ENCODE results near the gene MYO7A. TPM values are rescaled to one million over a fixed set of nuclear protein-coding genes. Genes with fewer than 3 reads are reported as not detected.

MYO7A gene
- total RNA-seq, 1 experiment from 2014 or later = 3.5 TPM

GRCh38 chr11:77158041-77158695, 30.1 kb downstream of the MYO7A start:
- no peaks in the 10 kb centered on the region for H3K9me2 ChIP-seq (ENCODE audit: insufficient read depth)
- H3K27ac ChIP-seq = no peak overlapping the region

GRCh38 chr11:77159219-77159936, 31.3 kb downstream of the MYO7A start:
- no peak for DNase-seq
- Histone ChIP-seq H4K20me1 (ENCODE audit: insufficient read depth) (no peaks in the 10 kb centered on the region), H3K4me3 (no peak overlapping the region), H3K9me3 (ENCODE audit: insufficient read depth, low read depth) (no peaks in the 10 kb centered on the region), H3K27ac (no peak overlapping the region), H3K9me2 (ENCODE audit: insufficient read depth) (no peaks in the 10 kb centered on the region), H3K4me1 (replicated peaks; ENCODE audit: insufficient read depth) (no peaks in the 10 kb centered on the region), H3F3A (ENCODE audit: insufficient read depth, low read depth) (no peaks in the 10 kb centered on the region), H3K79me2 (ENCODE audit: low read depth) (no peaks in the 10 kb centered on the region), H3K27me3 (ENCODE audit: insufficient read depth, low read depth) (peaks cover 78% of the 10 kb centered on the region), H3K4me2 (no peak overlapping the region), H2AFZ (no peak overlapping the region), H3K36me3 (ENCODE audit: low read depth) (no peaks in the 10 kb centered on the region)
- ChIA-PET CTCF (no interaction called here), POLR2A (ENCODE audit: unreplicated experiment) (no interaction called here)
- intact Hi-C loops (cut with micrococcal nuclease; ENCODE audit: unreplicated experiment) = no loop called here
- BruUV-seq (replicated peaks) = no TSS peak
- TF ChIP-seq CTCF (conservative IDR thresholded peaks at IDR 0.05) (no peak), EZH2 (IDR thresholded peaks at IDR 0.05; ENCODE audit: low read depth) (no peak)

More at GRCh38 chr11:77158041-77158695, 30.1 kb downstream of the MYO7A start:
- intact Hi-C loops (cut with micrococcal nuclease; ENCODE audit: unreplicated experiment) = no loop called here
- no peaks in the 10 kb centered on the region for H4K20me1 ChIP-seq (ENCODE audit: insufficient read depth)
- H3K36me3 ChIP-seq (ENCODE audit: low read depth) = no peaks in the 10 kb centered on the region
- no peak overlapping the region for H3K4me2 ChIP-seq
- no peaks in the 10 kb centered on the region for H3F3A ChIP-seq (ENCODE audit: insufficient read depth, low read depth)
- H2AFZ ChIP-seq = no peak overlapping the region
- H3K4me3 ChIP-seq = no peak overlapping the region
- no peaks in the 10 kb centered on the region for H3K79me2 ChIP-seq (ENCODE audit: low read depth)
- peak in 1 of 2 experiments; percentile 37 for DNase-seq
- H3K27me3 ChIP-seq (ENCODE audit: insufficient read depth, low read depth) = peaks cover 81% of the 10 kb centered on the region
- no peaks in the 10 kb centered on the region for H3K4me1 ChIP-seq (replicated peaks; ENCODE audit: insufficient read depth)
- CTCF ChIA-PET = no interaction called here
- POLR2A ChIA-PET (ENCODE audit: unreplicated experiment) = interaction anchor here (0.6 kb wide), 1 partner anchor 311 kb away, joined by 6 read pairs; no protein-coding TSS in a partner anchor
- BruUV-seq (replicated peaks) = no TSS peak
- TF ChIP-seq CTCF (conservative IDR thresholded peaks at IDR 0.05) (no peak), EZH2 (IDR thresholded peaks at IDR 0.05; ENCODE audit: low read depth) (no peak)
- no peaks in the 10 kb centered on the region for H3K9me3 ChIP-seq (ENCODE audit: insufficient read depth, low read depth)

GRCh38 chr11:77159937-77160495, 32.0 kb downstream of the MYO7A start:
- Histone ChIP-seq H4K20me1 (ENCODE audit: insufficient read depth) (no peaks in the 10 kb centered on the region), H3K4me3 (no peak overlapping the region), H3K9me3 (ENCODE audit: insufficient read depth, low read depth) (no peaks in the 10 kb centered on the region), H3K4me1 (replicated peaks; ENCODE audit: insufficient read depth) (no peaks in the 10 kb centered on the region), H3K4me2 (no peak overlapping the region), H3K9me2 (ENCODE audit: insufficient read depth) (no peaks in the 10 kb centered on the region), H3K36me3 (ENCODE audit: low read depth) (no peaks in the 10 kb centered on the region), H3K79me2 (ENCODE audit: low read depth) (no peaks in the 10 kb centered on the region), H2AFZ (no peak overlapping the region), H3F3A (ENCODE audit: insufficient read depth, low read depth) (no peaks in the 10 kb centered on the region), H3K27ac (no peak overlapping the region), H3K27me3 (ENCODE audit: insufficient read depth, low read depth) (peaks cover 81% of the 10 kb centered on the region)
- no TSS peak for BruUV-seq (replicated peaks)
- intact Hi-C loops (cut with micrococcal nuclease; ENCODE audit: unreplicated experiment) = no loop called here
- no peak for DNase-seq
- TF ChIP-seq CTCF (conservative IDR thresholded peaks at IDR 0.05) = no peak
- no peak for TF ChIP-seq EZH2 (IDR thresholded peaks at IDR 0.05; ENCODE audit: low read depth)
- ChIA-PET POLR2A (ENCODE audit: unreplicated experiment) (no interaction called here), CTCF (no interaction called here)
